ENCODE results near the gene HMOX1. TPM values are rescaled to one million over a fixed set of nuclear protein-coding genes. Genes with fewer than 3 reads are reported as not detected.
A peak's percentile ranks its signal among the peaks of the same experiment; 100 is the strongest.

The HMOX1 gene
- total and polyA plus RNA-seq, 11 donors, result 2.4 to 126 (median 4.8) TPM

DNA sequence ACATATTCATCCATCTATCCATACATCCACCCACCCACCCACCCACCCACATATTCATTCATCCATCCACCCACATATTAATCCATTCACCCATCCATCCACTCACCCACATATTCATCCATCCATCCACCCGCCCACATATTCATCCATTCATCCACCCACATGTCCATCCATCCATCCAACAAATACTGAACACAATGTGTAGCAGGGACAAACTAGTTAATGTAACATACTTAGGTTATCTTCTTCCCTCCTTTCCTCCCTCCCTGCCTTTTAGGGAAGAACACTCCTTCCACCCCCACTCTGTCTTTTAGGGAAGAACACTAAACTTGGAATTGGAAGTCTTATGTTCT is 58.4 kb downstream of the HMOX1 start:
- ATAC-seq, result no peak
- intact Hi-C loops (cut with DNase I), result loop anchor here in 6 of 10 donors (10.0 kb wide), 3 partner anchors 485 to 685 kb away; no protein-coding TSS in a partner anchor
- Histone ChIP-seq H3K27me3 (no peaks in the 10 kb centered on the region), H3K36me3 (no peaks in the 10 kb centered on the region), H3K4me3 (no peak overlapping the region), H3K27ac (peak overlapping the region in 1 of 12 donors; percentile 29), H3K9me3 (peaks cover 0 to 2% (median 0%) of the 10 kb centered on the region in 12 donors), H3K4me1 (no peaks in the 10 kb centered on the region)
- no peak for DNase-seq
- WGBS, 4 donors, result 91 to 97% (median 95%) methylated on average over 1 of the region's 1 CpG
- no peak for TF ChIP-seq POLR2A (IDR thresholded peaks at IDR 0.05)
- TF ChIP-seq, protein P1, sequence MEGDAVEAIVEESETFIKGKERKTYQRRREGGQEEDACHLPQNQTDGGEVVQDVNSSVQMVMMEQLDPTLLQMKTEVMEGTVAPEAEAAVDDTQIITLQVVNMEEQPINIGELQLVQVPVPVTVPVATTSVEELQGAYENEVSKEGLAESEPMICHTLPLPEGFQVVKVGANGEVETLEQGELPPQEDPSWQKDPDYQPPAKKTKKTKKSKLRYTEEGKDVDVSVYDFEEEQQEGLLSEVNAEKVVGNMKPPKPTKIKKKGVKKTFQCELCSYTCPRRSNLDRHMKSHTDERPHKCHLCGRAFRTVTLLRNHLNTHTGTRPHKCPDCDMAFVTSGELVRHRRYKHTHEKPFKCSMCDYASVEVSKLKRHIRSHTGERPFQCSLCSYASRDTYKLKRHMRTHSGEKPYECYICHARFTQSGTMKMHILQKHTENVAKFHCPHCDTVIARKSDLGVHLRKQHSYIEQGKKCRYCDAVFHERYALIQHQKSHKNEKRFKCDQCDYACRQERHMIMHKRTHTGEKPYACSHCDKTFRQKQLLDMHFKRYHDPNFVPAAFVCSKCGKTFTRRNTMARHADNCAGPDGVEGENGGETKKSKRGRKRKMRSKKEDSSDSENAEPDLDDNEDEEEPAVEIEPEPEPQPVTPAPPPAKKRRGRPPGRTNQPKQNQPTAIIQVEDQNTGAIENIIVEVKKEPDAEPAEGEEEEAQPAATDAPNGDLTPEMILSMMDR (IDR thresholded peaks at IDR 0.05), result no peak

DNA sequence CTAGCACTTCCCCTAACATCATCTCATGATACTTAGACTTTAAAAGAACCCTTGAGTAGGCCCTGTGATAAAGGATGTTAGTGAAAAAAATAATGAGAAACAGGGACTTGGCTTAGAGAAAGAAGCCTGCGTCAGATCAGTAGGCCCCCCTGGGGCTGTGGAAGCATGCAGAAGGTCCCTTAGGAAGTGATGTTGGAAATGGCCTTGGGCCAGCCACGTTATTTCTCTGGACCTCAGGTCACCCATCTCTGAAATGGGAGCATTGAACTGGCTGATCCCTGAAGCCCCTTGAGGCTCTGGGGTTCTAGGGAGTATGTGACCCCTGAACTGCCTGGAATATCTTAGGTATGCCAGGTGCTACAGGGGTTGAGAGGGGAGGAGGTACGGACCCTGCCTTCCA is 59.2 kb downstream of the HMOX1 start:
- H3K36me3 ChIP-seq, result no peaks in the 10 kb centered on the region
- ATAC-seq (peak in 2 of 4 donors; percentile 39 to 51), DNase-seq (peak in 3 of 5 donors; percentile 40 to 70 (median 52))
- intact Hi-C loops (cut with DNase I), result no loop called here
- H3K4me1 ChIP-seq, result no peaks in the 10 kb centered on the region
- no peaks in the 10 kb centered on the region for H3K27me3 ChIP-seq
- no peak overlapping the region for H3K4me3 ChIP-seq
- TF ChIP-seq POLR2A (IDR thresholded peaks at IDR 0.05), result no peak
- TF ChIP-seq, protein P1 (IDR thresholded peaks at IDR 0.05), result no peak
- no peaks in the 10 kb centered on the region for H3K9me3 ChIP-seq
- WGBS, 4 donors, result 68 to 83% (median 73%) methylated on average over 3 of the region's 3 CpGs
- peak overlapping the region in 1 of 12 donors; percentile 29 for H3K27ac ChIP-seq

DNA sequence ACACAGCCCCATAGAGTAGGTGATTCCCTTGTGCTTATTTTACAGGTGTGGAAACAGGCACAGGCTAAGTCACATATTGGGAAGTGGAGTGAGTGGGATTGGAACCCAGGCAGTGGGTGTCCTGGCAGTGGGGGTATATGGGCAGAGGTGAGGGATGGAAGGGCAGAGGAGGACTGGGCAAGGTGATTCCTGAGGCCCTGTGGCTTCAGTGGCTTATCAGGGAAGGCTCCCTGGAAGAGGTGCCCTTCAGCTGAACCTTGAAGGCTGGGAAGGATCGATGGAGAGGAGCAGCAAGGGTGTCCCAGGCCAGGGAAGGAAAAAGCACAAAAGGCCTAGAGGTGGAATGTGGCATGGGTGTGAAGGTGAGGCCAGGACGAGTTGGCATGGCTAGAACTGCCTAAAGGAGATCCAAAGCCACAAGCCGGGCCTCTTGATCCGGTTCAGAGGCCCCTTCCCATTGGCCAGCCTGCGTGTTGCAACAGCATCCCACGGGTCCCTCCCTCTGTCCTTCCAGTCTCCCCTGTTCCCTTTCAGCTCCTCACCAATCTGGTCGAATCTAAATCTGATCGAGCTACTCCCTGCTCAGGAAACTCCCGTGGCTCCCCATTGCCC is 60.7 kb downstream of the HMOX1 start:
- Histone ChIP-seq H3K27ac (no peak overlapping the region), H3K4me1 (no peaks in the 10 kb centered on the region), H3K9me3 (no peaks in the 10 kb centered on the region), H3K27me3 (no peaks in the 10 kb centered on the region), H3K4me3 (no peak overlapping the region), H3K36me3 (no peaks in the 10 kb centered on the region)
- no peak for ATAC-seq
- 83 to 92% (median 88%) methylated on average over 9 of the region's 9 CpGs for WGBS, 4 donors
- no peak for DNase-seq
- TF ChIP-seq, protein P1 (IDR thresholded peaks at IDR 0.05), result no peak
- no peak for TF ChIP-seq POLR2A (IDR thresholded peaks at IDR 0.05)
- intact Hi-C loops (cut with DNase I), result no loop called here

DNA sequence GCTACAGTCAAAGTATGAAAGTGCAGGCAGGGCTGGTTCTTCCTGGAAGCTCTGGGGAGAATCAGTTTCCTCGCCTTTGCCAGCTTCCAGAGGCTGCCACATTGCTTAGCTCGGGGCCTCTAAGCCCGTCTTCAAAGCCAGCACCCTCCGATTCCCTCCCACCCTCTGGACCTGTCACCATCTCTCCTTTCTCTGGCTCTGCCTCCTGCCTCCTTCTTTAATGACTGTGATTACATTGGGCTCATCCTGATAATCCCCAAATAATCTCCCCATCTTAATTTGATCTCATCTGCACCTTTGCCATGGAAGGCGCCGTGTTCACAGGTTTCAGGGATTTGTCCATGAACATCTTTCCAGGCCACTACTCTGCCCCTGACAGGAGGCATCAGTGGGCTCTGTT is 61.6 kb downstream of the HMOX1 start:
- Histone ChIP-seq H3K27ac (no peak overlapping the region), H3K27me3 (no peaks in the 10 kb centered on the region), H3K4me1 (no peaks in the 10 kb centered on the region), H3K36me3 (no peaks in the 10 kb centered on the region), H3K9me3 (no peaks in the 10 kb centered on the region), H3K4me3 (no peak overlapping the region)
- 87 to 93% (median 91%) methylated on average over 6 of the region's 6 CpGs for WGBS, 4 donors
- no peak for TF ChIP-seq POLR2A (IDR thresholded peaks at IDR 0.05)
- intact Hi-C loops (cut with DNase I), result no loop called here
- DNase-seq (no peak), ATAC-seq (no peak)

DNA sequence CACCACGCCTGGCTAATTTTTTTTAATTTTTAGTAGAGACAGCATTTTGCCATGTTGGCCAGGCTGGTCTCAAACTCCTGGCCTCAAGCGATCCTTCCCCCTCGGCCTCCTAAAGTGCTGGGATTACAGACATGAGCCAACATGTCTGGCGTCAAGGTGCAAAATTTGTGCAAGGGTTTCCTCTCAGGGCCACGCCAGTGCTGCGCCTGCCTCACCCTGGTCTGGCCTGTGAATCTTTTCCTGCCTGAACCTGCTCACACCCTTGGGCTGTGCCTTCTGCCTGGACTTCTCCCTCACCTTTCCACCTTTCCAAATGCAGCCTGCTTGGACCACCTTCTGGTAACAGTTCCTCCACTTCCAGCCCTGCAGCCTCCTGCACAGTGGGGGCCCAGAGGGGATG is 62.4 kb downstream of the HMOX1 start:
- Histone ChIP-seq H3K36me3 (no peaks in the 10 kb centered on the region), H3K27ac (no peak overlapping the region), H3K27me3 (no peaks in the 10 kb centered on the region), H3K4me3 (no peak overlapping the region), H3K9me3 (no peaks in the 10 kb centered on the region), H3K4me1 (peaks cover 0 to 6% (median 0%) of the 10 kb centered on the region in 12 donors)
- intact Hi-C loops (cut with DNase I), result no loop called here
- no peak for ATAC-seq
- DNase-seq, result no peak
- WGBS, 4 donors, result 79 to 95% (median 81%) methylated on average over 6 of the region's 6 CpGs
- no peak for TF ChIP-seq POLR2A (IDR thresholded peaks at IDR 0.05)
- TF ChIP-seq, protein P1 (IDR thresholded peaks at IDR 0.05), result no peak

Measured in heart left ventricle (tissue), 16 donors.